GM18502 (cell line): ENCODE data around the gene C11orf65.
"Not testable (repeated sequence)": the region's sequence is repeated elsewhere in the genome, so short reads cannot be mapped to it uniquely, and the experiment has no call there.

Experiments used
- ATAC-seq: cut with Tn5 transposase; IDR thresholded peaks from one replicate; pipeline ENCODE4 v1.9.1; 2021; ENCODE audit warnings: mild to moderate bottlenecking; ENCODE audit not compliant: unreplicated experiment, poor library complexity

The C11orf65 gene

DNA sequence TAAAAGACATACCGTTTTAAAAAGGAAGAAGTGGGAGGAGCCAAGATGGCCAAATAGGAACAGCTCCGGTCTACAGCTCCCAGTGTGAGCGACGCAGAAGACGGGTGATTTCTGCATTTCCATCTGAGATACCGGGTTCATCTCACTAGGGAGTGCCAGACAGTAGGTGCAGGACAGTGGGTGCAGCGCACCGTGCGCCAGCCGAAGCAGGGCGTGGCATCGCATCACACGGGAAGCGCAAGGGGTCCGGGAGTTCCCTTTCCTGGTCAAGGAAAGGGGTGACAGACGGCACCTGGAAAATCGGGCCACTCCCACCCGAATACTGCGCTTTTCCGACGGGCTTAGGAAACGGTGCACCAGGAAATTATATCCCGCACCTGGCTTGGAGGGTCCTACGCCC is 93.8 kb downstream of the C11orf65 start:
- ATAC-seq: not testable (repeated sequence)

DNA sequence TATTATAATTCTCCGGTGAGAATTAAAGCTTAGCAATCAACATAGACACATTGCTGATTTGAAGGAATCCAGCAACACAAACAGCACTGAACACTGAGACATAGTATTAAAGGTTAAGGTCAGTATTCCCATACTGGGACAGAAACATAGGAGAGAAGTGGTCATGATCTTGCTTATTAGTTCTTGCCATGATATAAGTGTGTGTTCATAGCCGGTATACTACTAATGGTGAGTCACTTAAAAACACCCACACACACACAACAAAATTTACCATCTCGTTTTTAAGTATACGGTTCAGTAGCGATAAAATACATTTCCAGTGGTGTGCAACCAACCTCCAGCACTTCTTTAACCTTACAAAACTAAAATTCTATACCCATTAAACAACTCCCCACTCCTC is 96.3 kb downstream of the C11orf65 start:
- ATAC-seq: no peak

- ATAC-seq: no peak
These were observed 97.0 kb downstream of the C11orf65 start for GRCh38 chr11:108370315-108370714.

DNA sequence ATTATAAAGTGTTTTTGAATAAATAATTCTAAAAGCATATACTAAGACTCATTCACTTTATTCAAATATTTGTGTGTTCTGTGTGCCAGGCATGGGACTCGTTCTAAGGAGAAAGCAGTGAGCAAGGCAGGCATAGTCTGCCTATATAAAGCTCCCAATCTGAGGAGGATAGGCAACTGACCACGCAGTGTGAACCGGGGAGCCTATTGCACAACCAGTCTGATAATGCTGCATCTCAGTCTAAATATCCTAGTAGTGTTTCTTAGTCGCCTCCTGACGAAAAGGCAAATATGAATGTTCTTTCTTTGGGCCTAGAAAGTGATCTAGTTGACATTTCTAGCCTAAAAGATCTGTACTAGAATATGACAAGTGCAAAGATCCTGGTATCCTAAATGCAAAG is 98.3 kb downstream of the C11orf65 start:
- ATAC-seq: no peak

DNA sequence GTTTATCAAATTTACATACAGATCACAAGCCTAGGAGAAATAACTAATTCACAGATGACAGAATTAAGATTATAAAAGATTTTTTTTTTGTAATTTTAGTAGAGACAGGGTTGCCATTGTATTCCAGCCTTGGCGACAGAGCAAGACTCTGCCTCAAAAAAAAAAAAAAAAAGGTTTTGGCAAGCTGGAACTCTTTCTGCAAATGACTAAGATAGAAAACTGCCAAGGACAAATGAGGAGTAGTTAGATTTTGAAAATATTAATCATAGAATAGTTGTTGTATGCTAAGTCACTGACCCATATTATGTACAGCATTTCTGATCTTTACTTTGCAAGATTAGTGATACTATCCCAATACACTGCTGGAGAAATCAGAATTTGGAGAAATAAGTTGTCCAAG is 99.2 kb downstream of the C11orf65 start:
- no peak for ATAC-seq

GRCh38 chr11:108364159-108364558 is 103.2 kb downstream of the C11orf65 start:
- ATAC-seq: no peak

DNA sequence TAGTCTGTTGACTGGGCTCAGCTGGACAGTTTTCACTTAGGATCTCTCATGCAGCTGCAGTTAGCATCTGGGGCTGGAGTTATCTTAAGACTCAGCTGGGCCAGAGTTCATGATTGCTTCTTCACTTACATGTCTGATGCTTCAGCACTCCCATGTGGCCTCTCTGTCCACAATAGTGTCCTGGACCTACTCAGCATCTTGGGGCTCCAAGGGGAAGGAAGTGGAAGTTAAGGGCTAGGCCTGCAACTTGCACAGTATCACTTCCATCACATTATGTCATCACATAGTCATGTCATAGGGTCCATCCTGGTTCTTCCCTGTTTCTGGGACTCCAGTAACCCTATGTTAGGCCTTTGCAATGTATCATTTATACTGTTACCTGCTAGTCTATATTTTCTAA is 115.9 kb downstream of the C11orf65 start:
- no peak for ATAC-seq

DNA sequence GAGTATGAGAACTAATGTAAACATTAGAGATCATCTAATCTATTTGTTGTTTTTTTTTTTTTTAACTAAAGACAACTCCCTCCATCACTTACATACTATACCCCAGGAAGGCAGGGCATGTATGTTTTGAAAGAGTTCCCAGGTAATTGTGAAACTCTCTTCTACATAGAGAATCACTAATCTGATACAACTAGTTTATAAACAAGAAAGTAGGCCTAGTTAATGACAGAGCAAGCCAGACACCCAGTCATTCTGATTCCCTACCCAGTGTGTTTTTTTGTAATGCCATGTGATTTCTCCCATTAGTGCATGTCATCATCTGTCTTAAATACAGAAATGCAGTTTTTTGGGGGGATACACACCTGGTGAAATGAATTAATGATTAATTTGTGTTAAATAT is 120.9 kb downstream of the C11orf65 start:
- no peak for ATAC-seq

GRCh38 chr11:108345767-108346166 is 121.6 kb downstream of the C11orf65 start:
- no peak for ATAC-seq

DNA sequence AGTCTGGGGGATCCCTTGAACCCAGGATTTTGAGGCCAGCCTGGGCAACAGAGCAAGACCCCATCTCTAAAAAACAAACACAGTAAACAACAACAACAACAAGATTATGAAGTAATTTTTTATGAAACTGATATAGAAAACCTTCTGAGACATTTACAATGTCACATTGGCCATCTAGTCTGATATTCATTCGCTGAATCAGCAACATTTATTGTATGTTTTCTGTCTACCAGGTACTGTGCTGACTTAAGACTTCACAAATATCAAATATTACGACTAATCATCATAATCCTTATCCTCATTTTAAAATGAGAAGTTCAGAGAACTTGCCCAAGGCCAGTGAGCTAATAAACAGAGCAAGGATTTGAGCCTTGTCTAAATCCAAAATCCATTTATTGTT is 123.6 kb downstream of the C11orf65 start:
- ATAC-seq: no peak

GRCh38 chr11:108341654-108342053 is 125.7 kb downstream of the C11orf65 start:
- no peak for ATAC-seq

GRCh38 chr11:108340973-108341372 is 126.4 kb downstream of the C11orf65 start:
- ATAC-seq: no peak

DNA sequence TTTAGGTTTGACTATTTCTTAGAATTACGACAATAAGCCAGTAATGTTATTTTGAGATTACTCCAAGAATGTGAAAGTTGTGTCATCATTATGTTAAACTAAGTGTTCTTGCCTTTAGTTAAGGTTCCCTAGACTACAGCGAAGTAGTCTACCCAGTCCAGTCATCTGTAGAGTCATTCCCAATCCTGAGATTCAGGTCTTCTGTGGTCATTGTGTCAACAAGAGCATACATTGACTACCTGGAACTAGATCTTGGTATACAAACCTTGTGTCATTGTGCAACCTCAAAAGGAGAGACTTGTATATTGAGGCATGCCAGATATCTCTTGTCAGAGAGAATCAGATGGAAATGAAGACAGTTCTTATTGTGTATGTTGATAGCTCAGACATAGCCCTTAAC is 128.6 kb downstream of the C11orf65 start:
- no peak for ATAC-seq

DNA sequence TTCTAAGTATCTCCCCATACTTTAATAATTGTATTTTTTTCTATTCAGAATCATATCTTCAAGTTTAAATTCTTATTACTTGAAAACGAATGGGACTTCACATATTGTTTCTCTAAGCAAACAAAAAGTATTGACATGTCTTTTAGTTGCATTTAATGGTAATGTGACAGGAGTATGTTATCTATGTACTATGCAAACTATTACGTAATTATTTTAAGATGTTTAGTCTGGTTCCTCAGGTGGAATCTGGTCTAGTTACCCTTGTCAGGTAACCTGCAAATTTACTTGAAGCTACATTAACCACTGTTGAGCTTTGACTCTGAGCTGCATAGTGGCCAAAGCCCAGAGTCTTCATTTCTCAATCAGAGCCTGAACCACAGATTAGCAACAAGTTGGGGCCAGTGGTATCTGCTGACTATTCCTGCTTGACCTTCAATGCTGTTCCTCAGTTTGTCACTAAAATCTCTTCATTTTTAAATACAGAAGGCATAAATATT is 133.9 kb downstream of the C11orf65 start:
- ATAC-seq: no peak
